Heart right ventricle (tissue), 16 donors: ENCODE measurements around the gene FBXW12. TPM values are rescaled to one million over a fixed set of nuclear protein-coding genes. Genes with fewer than 3 reads are reported as not detected.

Source experiments
- ATAC-seq, 8 donors: fragments of 200-7000 bp; cut with Tn5 transposase; one replicate each; pipeline ENCODE4 v1.9.1; 2020; ENCODE audit warnings: mild to moderate bottlenecking in 8 of 8, moderate library complexity in 8 of 8, moderate number of reproducible peaks in 1 of 8
- DNase-seq, 2 donors: peaks; one replicate each; pipeline ENCODE4 v3.0.0-alpha.2; 2020
- H3K27ac ChIP-seq, 10 donors: fragments of 200-600 bp; sonication (generic) in 2 of 10; one replicate each; pipeline versions ENCODE4 v1.5.0 to v1.8.0; 2020 to 2022; ENCODE audit warnings: mild to moderate bottlenecking in 3 of 10
- H3K27me3 ChIP-seq, 7 donors: fragments of 200-600 bp; one replicate each; pipeline ENCODE4 v1.8.0; 2021 to 2022; ENCODE audit warnings: mild to moderate bottlenecking in 2 of 7
- H3K36me3 ChIP-seq, 9 donors: fragments of 200-600 bp; sonication (generic) in 1 of 9; one replicate each; pipeline versions ENCODE4 v1.5.0 to v1.8.0; 2020 to 2022; ENCODE audit warnings: mild to moderate bottlenecking in 2 of 9
- H3K4me1 ChIP-seq, 9 donors: fragments of 200-600 bp; sonication (generic) in 1 of 9; one replicate each; pipeline versions ENCODE4 v1.5.0 to v1.8.0; 2020 to 2022; ENCODE audit warnings: mild to moderate bottlenecking in 4 of 9
- H3K4me3 ChIP-seq, 10 donors: fragments of 200-600 bp; sonication (generic) in 2 of 10; one replicate each; pipeline versions ENCODE4 v1.5.0 to v1.8.0; 2020 to 2022; ENCODE audit warnings: mild to moderate bottlenecking in 7 of 10, moderate library complexity in 2 of 10
- H3K9me3 ChIP-seq, 11 donors: fragments of 200-600 bp in 10 of 11; sonication (generic) in 2 of 11; one replicate each; pipeline versions ENCODE4 v1.5.0 to v1.8.0; 2013 to 2022; ENCODE audit warnings: mild to moderate bottlenecking in 2 of 11, control low read depth in 1 of 11, moderate library complexity in 1 of 11
- WGBS, 2 donors: extraction: QIAGEN DNeasy Blood & Tissue Kit; methylation state at CpG; one replicate each; pipeline ENCODE4 v1.1.7; 2013; ENCODE audit warnings: inconsistent platforms in 1 of 2; 5-methylcytosine and 5-hydroxymethylcytosine counted together
- intact Hi-C, 10 donors: fragments of 100-400 bp; cut with DNase I; formaldehyde crosslinking; loops; one replicate each; pipeline versions ENCODE4 v1.11.1 to v1.14.2; 2022
- polyA plus RNA-seq, 2 donors: library from polyadenylated mRNA; stranded (reverse); fragments of 200-250 nt; gene quantifications; one replicate each; pipeline ENCODE4 v1.2.3, GENCODE V29; 2013
- total RNA-seq, 10 donors: library from RNA; stranded (reverse); fragmentation: NEBNext Ultra II Directional in 3 of 10; extraction: Animal tissue kit (Norgen Biotek cat#: 25700) in 3 of 10; gene quantifications; one replicate each; pipeline versions ENCODE4 v1.2.1 to v1.2.4, GENCODE V29; 2021 to 2023
- TF ChIP-seq, protein P1 (sequence below), 9 donors: fragments of 200-600 bp; sonication (generic) in 2 of 9; IDR thresholded peaks; one replicate each; pipeline versions ENCODE4 v1.5.0 to v1.8.0; 2021 to 2022; ENCODE audit warnings: antibody characterized with exemption in 9 of 9, mild to moderate bottlenecking in 5 of 9, moderate library complexity in 1 of 9
- donor health status: Arrhythmogenic right ventricular cardiomyopathy.
- donor health status: ischemic (EF 13 %, LVEDD 7.1; RV severe dilation, severe dysfunction).
- donor health status: healthy with polysubstance abuse.
- donor health status: DM: no; HTN: yes; CAD: no.
- donor health status: DM: no; HTN: no; CAD: no.
- donor health status: ischemic (EF 25% LVEDD 6.9; RV normal size, moderate dysfunction).
- donor health status: ischemic (EF 25% LVEDD 5.7; RV mildly dilated, moderate dysfunction).
- donor health status: healthy.
- donor health status: DM: yes; HTN: yes; CAD: no.
- donor health status: Ischemic cardiomyopathy.
- donor health status: ischemic (EF 35%, LVEDD 5.7; RV mildly dilated, moderate dysfunction).
- donor health status: nonischemic (EF 11% LVEDD 7.7; RV severe dilation, severe dysfunction).
- donor health status: DM: yes; HTN: yes; CAD: no.
- donor health status: PGD.
- donor health status: ischemic (EF 29% LVEDD 5.4; RV normal size, mild dysfunction).
- donor health status: nonischemic (EF 23%, LVEDD 6.1; RV moderate dilation, normal function).

Gene FBXW12
- total and polyA plus RNA-seq, 12 donors, result 0.28 to 0.29 TPM; not detected in 10

GRCh38 chr3:48431224-48432029, 59.4 kb downstream of the FBXW12 start:
- H3K36me3 ChIP-seq, result peaks cover 0 to 32% (median 10%) of the 10 kb centered on the region in 9 donors
- ATAC-seq (no peak), DNase-seq (no peak)
- intact Hi-C loops, result loop anchor here in 2 of 10 donors (5.0 to 10.0 kb wide), 2 partner anchors 159 to 237 kb away; no protein-coding TSS in a partner anchor
- peaks cover 16 to 45% (median 33%) of the 10 kb centered on the region in 9 donors for H3K4me1 ChIP-seq
- TF ChIP-seq, protein P1, sequence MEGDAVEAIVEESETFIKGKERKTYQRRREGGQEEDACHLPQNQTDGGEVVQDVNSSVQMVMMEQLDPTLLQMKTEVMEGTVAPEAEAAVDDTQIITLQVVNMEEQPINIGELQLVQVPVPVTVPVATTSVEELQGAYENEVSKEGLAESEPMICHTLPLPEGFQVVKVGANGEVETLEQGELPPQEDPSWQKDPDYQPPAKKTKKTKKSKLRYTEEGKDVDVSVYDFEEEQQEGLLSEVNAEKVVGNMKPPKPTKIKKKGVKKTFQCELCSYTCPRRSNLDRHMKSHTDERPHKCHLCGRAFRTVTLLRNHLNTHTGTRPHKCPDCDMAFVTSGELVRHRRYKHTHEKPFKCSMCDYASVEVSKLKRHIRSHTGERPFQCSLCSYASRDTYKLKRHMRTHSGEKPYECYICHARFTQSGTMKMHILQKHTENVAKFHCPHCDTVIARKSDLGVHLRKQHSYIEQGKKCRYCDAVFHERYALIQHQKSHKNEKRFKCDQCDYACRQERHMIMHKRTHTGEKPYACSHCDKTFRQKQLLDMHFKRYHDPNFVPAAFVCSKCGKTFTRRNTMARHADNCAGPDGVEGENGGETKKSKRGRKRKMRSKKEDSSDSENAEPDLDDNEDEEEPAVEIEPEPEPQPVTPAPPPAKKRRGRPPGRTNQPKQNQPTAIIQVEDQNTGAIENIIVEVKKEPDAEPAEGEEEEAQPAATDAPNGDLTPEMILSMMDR (IDR thresholded peaks at IDR 0.05), result no peak
- no peaks in the 10 kb centered on the region for H3K9me3 ChIP-seq
- peaks cover 0 to 10% (median 0%) of the 10 kb centered on the region in 7 donors for H3K27me3 ChIP-seq
- no peak overlapping the region for H3K4me3 ChIP-seq
- no peak overlapping the region for H3K27ac ChIP-seq
- 84 to 88% methylated on average over 8 of the region's 8 CpGs for WGBS, 2 donors

GRCh38 chr3:48432411-48433371, 60.7 kb downstream of the FBXW12 start:
- Histone ChIP-seq H3K27me3 (peaks cover 0 to 10% (median 0%) of the 10 kb centered on the region in 7 donors), H3K27ac (no peak overlapping the region), H3K9me3 (no peaks in the 10 kb centered on the region), H3K4me3 (no peak overlapping the region), H3K4me1 (peaks cover 12 to 33% (median 21%) of the 10 kb centered on the region in 9 donors), H3K36me3 (peaks cover 0 to 32% (median 10%) of the 10 kb centered on the region in 9 donors)
- no peak for ATAC-seq
- intact Hi-C loops, result loop anchor here in 2 of 10 donors (5.0 to 10.0 kb wide), 2 partner anchors 160 to 238 kb away; no protein-coding TSS in a partner anchor
- no peak for DNase-seq
- 84% methylated on average over 16 of the region's 16 CpGs for WGBS, 2 donors
- TF ChIP-seq, protein P1 (IDR thresholded peaks at IDR 0.05), result no peak

DNA sequence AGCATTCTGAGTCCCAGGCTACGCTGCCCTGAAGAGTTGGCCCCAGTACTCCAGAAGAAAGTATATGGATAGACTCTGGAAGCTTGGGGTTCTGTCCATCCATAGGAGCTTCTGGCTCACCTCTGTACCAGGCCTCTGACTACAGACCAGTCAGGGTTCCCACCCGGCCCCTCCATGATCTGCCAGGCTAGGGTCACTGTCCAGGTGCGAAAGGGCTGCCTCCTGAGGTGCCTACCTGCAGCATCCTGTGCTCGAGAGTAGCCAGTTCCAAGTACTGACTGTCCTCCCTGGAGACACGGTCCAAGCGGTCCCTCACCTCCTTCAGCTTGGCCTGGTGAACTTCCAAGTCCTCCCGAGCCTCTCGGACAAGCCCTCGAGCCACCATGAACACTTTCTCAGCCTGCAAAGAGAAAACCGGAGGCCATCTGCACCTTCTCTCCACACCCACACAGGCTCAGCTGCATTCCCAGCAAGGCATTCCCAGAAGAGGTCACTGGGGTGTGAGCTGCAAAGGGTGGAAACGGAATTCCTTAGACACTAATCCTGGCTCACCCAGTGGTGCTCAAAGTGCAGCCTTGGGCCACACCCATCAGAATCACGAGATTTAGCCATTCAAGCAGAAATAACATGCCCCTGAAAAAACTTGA, 61.6 kb downstream of the FBXW12 start:
- ATAC-seq, result no peak
- H3K27ac ChIP-seq, result peak overlapping the region in 1 of 10 donors; percentile 6

More for the DNA sequence above, 61.6 kb downstream of the FBXW12 start:
- TF ChIP-seq, protein P1 (IDR thresholded peaks at IDR 0.05), result no peak
- H3K4me1 ChIP-seq, result peaks cover 5 to 24% (median 12%) of the 10 kb centered on the region in 9 donors
- WGBS, 2 donors, result 76% methylated on average over 12 of the region's 12 CpGs
- intact Hi-C loops, result loop anchor here in 5 of 10 donors (2.0 to 10.0 kb wide), 5 partner anchors 31 to 239 kb away; no protein-coding TSS in a partner anchor
- DNase-seq, result no peak
- peaks cover 0 to 32% (median 10%) of the 10 kb centered on the region in 9 donors for H3K36me3 ChIP-seq
- H3K4me3 ChIP-seq, result no peak overlapping the region
- no peaks in the 10 kb centered on the region for H3K9me3 ChIP-seq
- peaks cover 0 to 5% (median 0%) of the 10 kb centered on the region in 7 donors for H3K27me3 ChIP-seq
